Mucosa of rectum (tissue), 2 donors: ENCODE results near the gene BLOC1S4.

Source experiments
- H3K27ac ChIP-seq, 2 donors: one replicate each; pipeline ENCODE4 v1.7.0; 2013; ENCODE audit warnings: inconsistent platforms in 2 of 2, low read depth in 2 of 2, low read length in 2 of 2
- H3K27me3 ChIP-seq, 2 donors: one replicate each; pipeline ENCODE4 v1.7.0; 2013; ENCODE audit warnings: low read length in 2 of 2; ENCODE audit not compliant: control insufficient read depth in 2 of 2, insufficient read depth in 2 of 2
- H3K36me3 ChIP-seq, 2 donors: one replicate each; pipeline ENCODE4 v1.7.0; 2013; ENCODE audit warnings: low read length in 2 of 2; ENCODE audit not compliant: control insufficient read depth in 2 of 2, insufficient read depth in 2 of 2
- H3K4me1 ChIP-seq, 2 donors: one replicate each; pipeline ENCODE4 v1.7.0; 2013; ENCODE audit warnings: low read length in 2 of 2, mild to moderate bottlenecking in 1 of 2; ENCODE audit not compliant: control insufficient read depth in 2 of 2, insufficient read depth in 2 of 2
- H3K4me3 ChIP-seq, 2 donors: one replicate each; pipeline ENCODE4 v1.7.0; 2013; ENCODE audit warnings: low read length in 2 of 2
- H3K9ac ChIP-seq, 2 donors: one replicate each; pipeline ENCODE4 v1.7.0; 2013; ENCODE audit warnings: low read length in 2 of 2, low read depth in 1 of 2, mild to moderate bottlenecking in 1 of 2
- H3K9me3 ChIP-seq, 2 donors: one replicate each; pipeline ENCODE4 v1.7.0; 2013; ENCODE audit warnings: low read length in 2 of 2; ENCODE audit not compliant: control insufficient read depth in 2 of 2
- donor health status: healthy.
- donor health status: Normal muscosa, but diverticular disease.

The BLOC1S4 gene

GRCh38 chr4:6761649-6762615, 46.0 kb downstream of the BLOC1S4 start:
- Histone ChIP-seq H3K9ac (no peak overlapping the region), H3K36me3 (no peaks in the 10 kb centered on the region), H3K4me1 (peaks cover 0 to 8% of the 10 kb centered on the region in 2 donors), H3K27ac (no peak overlapping the region), H3K9me3 (no peaks in the 10 kb centered on the region), H3K27me3 (no peaks in the 10 kb centered on the region), H3K4me3 (no peak overlapping the region)

GRCh38 chr4:6763330-6763851, 47.4 kb downstream of the BLOC1S4 start:
- Histone ChIP-seq H3K9me3 (no peaks in the 10 kb centered on the region), H3K4me1 (peaks cover 11 to 19% of the 10 kb centered on the region in 2 donors), H3K36me3 (no peaks in the 10 kb centered on the region), H3K27ac (peak overlapping the region in 1 of 2 donors; percentile 41), H3K4me3 (no peak overlapping the region), H3K27me3 (no peaks in the 10 kb centered on the region), H3K9ac (peak overlapping the region in 1 of 2 donors; percentile 19)

- no peak overlapping the region for H3K27ac ChIP-seq
- no peaks in the 10 kb centered on the region for H3K36me3 ChIP-seq
- no peaks in the 10 kb centered on the region for H3K27me3 ChIP-seq
- H3K4me1 ChIP-seq: peaks cover 28 to 37% of the 10 kb centered on the region in 2 donors
- H3K9me3 ChIP-seq: no peaks in the 10 kb centered on the region
- no peak overlapping the region for H3K4me3 ChIP-seq
- no peak overlapping the region for H3K9ac ChIP-seq
Measured at GRCh38 chr4:6764976-6765620, 49.1 kb downstream of the BLOC1S4 start.

GRCh38 chr4:6765703-6766102, 49.7 kb downstream of the BLOC1S4 start:
- no peak overlapping the region for H3K9ac ChIP-seq
- H3K4me3 ChIP-seq: no peak overlapping the region
- H3K4me1 ChIP-seq: peaks cover 34 to 43% of the 10 kb centered on the region in 2 donors
- no peaks in the 10 kb centered on the region for H3K36me3 ChIP-seq
- no peak overlapping the region for H3K27ac ChIP-seq
- no peaks in the 10 kb centered on the region for H3K9me3 ChIP-seq
- H3K27me3 ChIP-seq: no peaks in the 10 kb centered on the region
